K562 (cell line): ENCODE results near the gene B3GNT9. TPM values are rescaled to one million over a fixed set of nuclear protein-coding genes. Genes with fewer than 3 reads are reported as not detected.

Experiments used
- ATAC-seq: fragments of 200-7000 bp; cut with Tn5 transposase; 3 replicates; pipeline ENCODE4 v1.9.1; 2020; ENCODE audit warnings: moderate library complexity
- BruUV-seq: library from RNA; stranded (reverse); fragments of 400-500 nt; replicated peaks from 2 replicates; lab custom pipeline; 2021; lab: Mats Ljungman, UMichigan
- CTCF ChIA-PET: fragments of 300-600 bp; formaldehyde crosslinking; extraction: SDS; loops from one replicate; lab custom pipeline; 2021; ENCODE audit warnings: low intra/inter-chr PET ratio; lab: Yijun Ruan, JAX
- POLR2A ChIA-PET: fragments of 300-600, 350-650 bp; sonication (Branson Sonifier 250); formaldehyde crosslinking; extraction: SDS; loops from one replicate; lab custom pipeline; 2021; ENCODE audit warnings: antibody characterized with exemption, inconsistent platforms; lab: Yijun Ruan, JAX
- DNase-seq, 4 experiments: peaks; one replicate each; pipeline versions ENCODE4 v3.0.0 to v3.0.0-alpha.2; 2011 to 2018; ENCODE audit warnings: low spot score in 3 of 4, mixed read lengths in 3 of 4; ENCODE audit errors: extremely low read depth in 1 of 4
- FAIRE-seq: peaks from 2 replicates; lab custom pipeline; 2011; peaks lifted over from hg19 to GRCh38; lab: Jason Lieb, UNC
- H2AFZ ChIP-seq: 2 replicates; pipeline ENCODE4 v1.6.0; 2011; ENCODE audit warnings: low read depth, low read length, control low read depth, inconsistent platforms
- H3K27ac ChIP-seq: fragments of 200-600 bp; 3 replicates; pipeline ENCODE4 v1.8.0; 2011; ENCODE audit warnings: low read depth, mild to moderate bottlenecking, control low read depth, inconsistent platforms, low read length, moderate library complexity, mixed read lengths; ENCODE audit errors: extremely low read depth
- H3K27me3 ChIP-seq, 2 experiments: fragments of 300-600 bp in 1 of 2; 2 replicates in 1 of 2; 3 replicates in 1 of 2; pipeline versions ENCODE4 v1.6.0 to v1.8.0; 2011; ENCODE audit warnings: inconsistent platforms in 2 of 2, low read length in 2 of 2, mild to moderate bottlenecking in 1 of 2, mixed read lengths in 1 of 2, moderate library complexity in 1 of 2; ENCODE audit not compliant: control insufficient read depth in 2 of 2, insufficient read depth in 2 of 2
- H3K36me3 ChIP-seq: fragments of 300-600 bp; 3 replicates; pipeline ENCODE4 v1.8.0; 2011; ENCODE audit warnings: mild to moderate bottlenecking, low read length, inconsistent platforms; ENCODE audit not compliant: control insufficient read depth, insufficient read depth
- H3K4me1 ChIP-seq, 2 experiments: fragments of 200-600 bp in 1 of 2; replicated peaks in 1 of 2; 2 replicates in 1 of 2; 3 replicates in 1 of 2; pipeline versions ENCODE4 v1.5.1 to v1.8.0; 2011; ENCODE audit warnings: inconsistent platforms in 2 of 2, low read length in 2 of 2, mild to moderate bottlenecking in 1 of 2, mixed read lengths in 1 of 2, moderate library complexity in 1 of 2; ENCODE audit not compliant: control insufficient read depth in 2 of 2, insufficient read depth in 2 of 2
- H3K4me2 ChIP-seq: 2 replicates; pipeline ENCODE4 v1.6.1; 2011; ENCODE audit warnings: low read length, control low read depth, inconsistent platforms, mixed read lengths; ENCODE audit not compliant: insufficient read depth
- H3K4me3 ChIP-seq: fragments of 200-600 bp; sonication (generic), shearing (Covaris generic); 2 replicates; pipeline ENCODE4 v1.5.1; 2016; ENCODE audit warnings: control low read depth, inconsistent platforms
- H3K79me2 ChIP-seq: fragments of 200-600 bp; 3 replicates; pipeline ENCODE4 v1.8.0; 2011; ENCODE audit warnings: low read length, inconsistent platforms; ENCODE audit not compliant: control insufficient read depth, insufficient read depth
- H3K9ac ChIP-seq, 2 experiments: 2 replicates each; pipeline versions ENCODE4 v1.6.0 to v1.6.1; 2011; ENCODE audit warnings: low read depth in 2 of 2, low read length in 2 of 2, control low read depth in 1 of 2, inconsistent platforms in 1 of 2, mild to moderate bottlenecking in 1 of 2, mixed read lengths in 1 of 2; ENCODE audit not compliant: insufficient read depth in 1 of 2
- H3K9me1 ChIP-seq: one replicate; pipeline ENCODE4 v1.6.0; 2011; ENCODE audit warnings: inconsistent platforms, mild to moderate bottlenecking, low read length, moderate library complexity; ENCODE audit not compliant: control insufficient read depth, insufficient read depth
- H3K9me3 ChIP-seq: replicated peaks from 2 replicates; pipeline ENCODE4 v1.5.1; 2011; ENCODE audit warnings: low read depth, low read length, inconsistent platforms; ENCODE audit not compliant: control insufficient read depth, insufficient read depth
- H4K20me1 ChIP-seq: replicated peaks from 2 replicates; pipeline ENCODE4 v1.6.1; 2011; ENCODE audit warnings: low read length, inconsistent platforms, mixed read lengths; ENCODE audit not compliant: control insufficient read depth, insufficient read depth
- ARHGAP35 ChIP-seq: fragments of 450-650 bp; IDR thresholded peaks from 2 replicates; pipeline ENCODE4 v1.6.1; 2018; ENCODE audit not compliant: partially characterized antibody
- CEBPB ChIP-seq: fragments of 450-650 bp; IDR thresholded peaks from 2 replicates; pipeline ENCODE4 v1.6.1; 2016; ENCODE audit warnings: missing genetic modification characterization, missing compliant biosample characterization
- ETV6 ChIP-seq, 3 experiments: fragments of 150-350 bp in 1 of 3; sonication (generic) in 1 of 3; formaldehyde crosslinking in 1 of 3; IDR thresholded peaks; 2 replicates each; pipeline versions ENCODE4 v1.6.1 to v1.8.0; 2014 to 2022; ENCODE audit warnings: borderline replicate concordance in 2 of 3, low read depth in 2 of 3, antibody characterized with exemption in 1 of 3, low read length in 1 of 3, mild to moderate bottlenecking in 1 of 3, missing genetic modification reagents in 1 of 3
- MCM2 ChIP-seq: fragments of 450-650 bp; IDR thresholded peaks from 2 replicates; pipeline ENCODE4 v1.6.1; 2017; ENCODE audit warnings: low read depth, mild to moderate bottlenecking
- U2AF1 ChIP-seq: fragments of 200-400 bp; formaldehyde crosslinking; optimal IDR thresholded peaks from 2 replicates; pipeline ENCODE3; 2017; ENCODE audit warnings: mild to moderate bottlenecking, low read depth, low read length, moderate library complexity
- WGBS: fragments of 100-300 bp; shearing (Covaris generic); methylation state at CpG from one replicate; pipeline ENCODE4 v1.1.6; 2016; ENCODE audit warnings: low coverage, mixed read lengths; ENCODE audit not compliant: insufficient coverage; ENCODE audit errors: missing lambda C conversion rate; 5-methylcytosine and 5-hydroxymethylcytosine counted together
- in situ Hi-C: fragments of 300-500 bp; cut with MboI; formaldehyde crosslinking; loops from 4 replicates; pipeline ENCODE4 v1.15.0; 2018; ENCODE audit warnings: inconsistent platforms, mixed read lengths
- intact Hi-C: fragments of 100-400 bp; cut with micrococcal nuclease; formaldehyde crosslinking; loops from 2 replicates; pipeline ENCODE4 v1.14.2; 2022
- polyA plus RNA-seq, 8 experiments: library from polyadenylated mRNA; depleted of rRNA in 4 of 8; stranded (reverse) in 5 of 8; unstranded in 3 of 8; fragments of >200 nt; fragmentation: Nextera tagmentation in 2 of 8; fragmentation: Illumina TruSeq in 1 of 8; extraction: Ambion mirVana in 2 of 8; extraction: Trizol in 1 of 8; gene quantifications; 2 replicates each; pipeline versions ENCODE4 v1.2.1 to v1.2.3, GENCODE V29; 2011 to 2014; ENCODE audit warnings: inconsistent platforms in 1 of 8, missing spikeins in 1 of 8
- total RNA-seq, 7 experiments: library from RNA; depleted of rRNA in 6 of 7; stranded (reverse); fragments of >200 nt in 6 of 7; fragmentation: Illumina TruSeq in 2 of 7; extraction: Trizol in 2 of 7; gene quantifications; 2 replicates each; pipeline versions ENCODE4 v1.2.1 to v1.2.3, GENCODE V29; 2011 to 2021; ENCODE audit warnings: low replicate concordance in 1 of 7
- TF ChIP-seq, protein P1 (sequence below), 2 experiments: fragments of 450-650 bp; IDR thresholded peaks; 2 replicates each; pipeline ENCODE4 v1.6.1; 2016
- TF ChIP-seq, protein P2 (sequence below), 2 experiments: IDR thresholded peaks; 2 replicates each; pipeline ENCODE4 v1.6.1; 2011; ENCODE audit warnings: borderline replicate concordance in 1 of 2, control low read depth in 1 of 2, low read depth in 1 of 2, low read length in 1 of 2, mild to moderate bottlenecking in 1 of 2, mixed read lengths in 1 of 2, moderate library complexity in 1 of 2; ENCODE audit not compliant: insufficient read depth in 1 of 2, insufficient read length in 1 of 2, poor library complexity in 1 of 2, severe bottlenecking in 1 of 2; ENCODE audit errors: extremely low read depth in 1 of 2

B3GNT9 gene
- total and polyA plus RNA-seq, 9 of the 15 experiments (the other 6 are each of a cell fraction or from before 2014, with no cell fraction given), result 0.01 to 1.8 (median 1.1) TPM; not detected in 1

GRCh38 chr16:67156143-67156844 is 5.5 kb upstream of the B3GNT9 start:
- in situ Hi-C loops (loop anchor here (5.0 to 25.0 kb wide), 2 partner anchors 139 to 194 kb away; partner anchors contain the start of gene CES3), intact Hi-C loops (loop anchor here (5.0 kb wide), 1 partner anchor 179 kb away; no protein-coding TSS in a partner anchor)
- H3K79me2 ChIP-seq, result peaks cover 23% of the 10 kb centered on the region
- BruUV-seq, result no TSS peak
- no peaks in the 10 kb centered on the region for H3K9me3 ChIP-seq
- peaks cover 16% of the 10 kb centered on the region for H4K20me1 ChIP-seq
- H3K9me1 ChIP-seq, result no peaks in the 10 kb centered on the region
- no peak for TF ChIP-seq CEBPB (tag)
- no peak for TF ChIP-seq U2AF1
- TF ChIP-seq, protein P1, sequence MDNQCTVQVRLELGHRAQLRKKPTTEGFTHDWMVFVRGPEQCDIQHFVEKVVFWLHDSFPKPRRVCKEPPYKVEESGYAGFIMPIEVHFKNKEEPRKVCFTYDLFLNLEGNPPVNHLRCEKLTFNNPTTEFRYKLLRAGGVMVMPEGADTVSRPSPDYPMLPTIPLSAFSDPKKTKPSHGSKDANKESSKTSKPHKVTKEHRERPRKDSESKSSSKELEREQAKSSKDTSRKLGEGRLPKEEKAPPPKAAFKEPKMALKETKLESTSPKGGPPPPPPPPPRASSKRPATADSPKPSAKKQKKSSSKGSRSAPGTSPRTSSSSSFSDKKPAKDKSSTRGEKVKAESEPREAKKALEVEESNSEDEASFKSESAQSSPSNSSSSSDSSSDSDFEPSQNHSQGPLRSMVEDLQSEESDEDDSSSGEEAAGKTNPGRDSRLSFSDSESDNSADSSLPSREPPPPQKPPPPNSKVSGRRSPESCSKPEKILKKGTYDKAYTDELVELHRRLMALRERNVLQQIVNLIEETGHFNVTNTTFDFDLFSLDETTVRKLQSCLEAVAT (IDR thresholded peaks at IDR 0.05), result no peak
- no peak for TF ChIP-seq MCM2
- TF ChIP-seq ETV6 (IDR thresholded peaks at IDR 0.05; ENCODE audit: borderline replicate concordance in 1 of 2, low read depth in 2 of 2, low read length in 1 of 2), result no peak
- TF ChIP-seq ETV6 (CRISPR knock-in tag; IDR thresholded peaks at IDR 0.05; ENCODE audit: borderline replicate concordance), result no peak
- TF ChIP-seq, protein P2, sequence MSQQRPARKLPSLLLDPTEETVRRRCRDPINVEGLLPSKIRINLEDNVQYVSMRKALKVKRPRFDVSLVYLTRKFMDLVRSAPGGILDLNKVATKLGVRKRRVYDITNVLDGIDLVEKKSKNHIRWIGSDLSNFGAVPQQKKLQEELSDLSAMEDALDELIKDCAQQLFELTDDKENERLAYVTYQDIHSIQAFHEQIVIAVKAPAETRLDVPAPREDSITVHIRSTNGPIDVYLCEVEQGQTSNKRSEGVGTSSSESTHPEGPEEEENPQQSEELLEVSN (IDR thresholded peaks at IDR 0.05; ENCODE audit: borderline replicate concordance in 1 of 2, extremely low read depth in 1 of 2, insufficient read depth in 1 of 2, insufficient read length in 1 of 2, low read depth in 1 of 2, low read length in 1 of 2, poor library complexity in 1 of 2, severe bottlenecking in 1 of 2), result no peak
- no peak for TF ChIP-seq ARHGAP35
- ChIA-PET POLR2A (interaction anchor here (1.2 kb wide), 1 partner anchor 15 kb away, joined by 3 read pairs; no protein-coding TSS in a partner anchor), CTCF (interaction anchor here (0.7 to 3.2 kb wide), 3 partner anchors 29 to 173 kb away, joined by 3 to 29 read pairs (median 3); no protein-coding TSS in a partner anchor)
- H3K27ac ChIP-seq, result no peak overlapping the region
- no peaks in the 10 kb centered on the region for H3K27me3 ChIP-seq
- H3K4me1 ChIP-seq, result peaks cover 17 to 53% of the 10 kb centered on the region in 2 experiments
- no peak overlapping the region for H2AFZ ChIP-seq
- DNase-seq, result no peak
- H3K4me2 ChIP-seq, result no peak overlapping the region
- no peak overlapping the region for H3K9ac ChIP-seq
- no peaks in the 10 kb centered on the region; the same call in 2 of the 3 replicates for H3K36me3 ChIP-seq
- FAIRE-seq, result no peak
- no peak overlapping the region for H3K4me3 ChIP-seq
- WGBS, result 70% methylated on average over 12 of the region's 15 CpGs
- ATAC-seq, result no peak
